Stomach (tissue), 9 donors: ENCODE data around the gene PRUNE2. TPM values are rescaled to one million over a fixed set of nuclear protein-coding genes. Genes with fewer than 3 reads are reported as not detected.

Experiments used
- DNase-seq, 2 donors: peaks; one replicate each; pipeline versions ENCODE4 v3.0.0 to v3.0.0-alpha.2; 2013 to 2019
- H3K27ac ChIP-seq, 5 donors: fragments of 200-600 bp in 4 of 5; sonication (generic) in 4 of 5; one replicate each; pipeline ENCODE4 v1.5.1; 2013 to 2019; ENCODE audit warnings: mild to moderate bottlenecking in 1 of 5, moderate library complexity in 1 of 5
- H3K27me3 ChIP-seq, 3 donors: fragments of 200-600 bp; sonication (generic); one replicate each; pipeline ENCODE4 v1.5.1; 2017 to 2019; ENCODE audit warnings: mixed run types in 1 of 3
- H3K36me3 ChIP-seq, 4 donors: fragments of 200-600 bp; sonication (generic); 1 replicate in 3 of 4; 2 replicates in 1 of 4; pipeline ENCODE4 v1.5.1; 2016 to 2019
- H3K4me1 ChIP-seq, 4 donors: fragments of 200-600 bp; sonication (generic); one replicate each; pipeline ENCODE4 v1.5.1; 2016 to 2019
- H3K4me3 ChIP-seq, 4 donors: fragments of 200-600 bp; sonication (generic) in 3 of 4; one replicate each; pipeline ENCODE4 v1.5.1; 2016 to 2019; ENCODE audit warnings: mild to moderate bottlenecking in 1 of 4
- H3K9me3 ChIP-seq, 4 donors: fragments of 200-600 bp; sonication (generic); one replicate each; pipeline ENCODE4 v1.5.1; 2016 to 2019
- EP300 ChIP-seq: sonication (generic); formaldehyde crosslinking; IDR thresholded peaks from one replicate; pipeline ENCODE4 v1.6.1; 2017; ENCODE audit warnings: antibody characterized with exemption
- POLR2A ChIP-seq, 4 donors: fragments of 450-650 bp; IDR thresholded peaks; one replicate each; pipeline ENCODE4 v1.6.1; 2016; ENCODE audit warnings: antibody characterized with exemption in 4 of 4, control low read depth in 2 of 4, mild to moderate bottlenecking in 1 of 4, moderate library complexity in 1 of 4
- POLR2AphosphoS5 ChIP-seq, 3 donors: sonication (generic); formaldehyde crosslinking; IDR thresholded peaks; one replicate each; pipeline ENCODE4 v1.6.1; 2016; ENCODE audit warnings: antibody characterized with exemption in 3 of 3
- WGBS, 5 donors: extraction: QIAGEN DNeasy Blood & Tissue Kit in 3 of 5; methylation state at CpG; one replicate each; pipeline versions ENCODE4 v1.1.5 to v1.1.7; 2013 to 2018; 5-methylcytosine and 5-hydroxymethylcytosine counted together
- intact Hi-C: fragments of 100-400 bp; cut with DNase I; formaldehyde crosslinking; loops from one replicate; pipeline ENCODE4 v1.15.1; 2023; ENCODE audit warnings: low total_unique reads
- polyA plus RNA-seq, 3 donors: library from polyadenylated mRNA; stranded (reverse); fragments of 200-250 nt; gene quantifications; one replicate each; pipeline ENCODE4 v1.2.3, GENCODE V29; 2013
- total RNA-seq, 5 donors: library from RNA; depleted of rRNA; stranded (reverse); fragments of >200 nt; gene quantifications; one replicate each; pipeline versions ENCODE4 v1.1.0 to v1.2.3, GENCODE V29; 2014 to 2016
- TF ChIP-seq, protein P1 (sequence below), 7 experiments: fragments of 450-650 bp in 4 of 7; fragments of 200-600 bp in 3 of 7; sonication (generic) in 3 of 7; IDR thresholded peaks; one replicate each; pipeline ENCODE4 v1.5.1; 2016 to 2019; ENCODE audit warnings: antibody characterized with exemption in 7 of 7, control low read depth in 2 of 7, mild to moderate bottlenecking in 1 of 7
- donor health status: healthy with polysubstance abuse.
- donor health status: Bipolar disorder and iron deficiency.
- donor health status: healthy.

PRUNE2 gene
- total and polyA plus RNA-seq, 8 donors, result 2.6 to 311 (median 75.4) TPM

DNA sequence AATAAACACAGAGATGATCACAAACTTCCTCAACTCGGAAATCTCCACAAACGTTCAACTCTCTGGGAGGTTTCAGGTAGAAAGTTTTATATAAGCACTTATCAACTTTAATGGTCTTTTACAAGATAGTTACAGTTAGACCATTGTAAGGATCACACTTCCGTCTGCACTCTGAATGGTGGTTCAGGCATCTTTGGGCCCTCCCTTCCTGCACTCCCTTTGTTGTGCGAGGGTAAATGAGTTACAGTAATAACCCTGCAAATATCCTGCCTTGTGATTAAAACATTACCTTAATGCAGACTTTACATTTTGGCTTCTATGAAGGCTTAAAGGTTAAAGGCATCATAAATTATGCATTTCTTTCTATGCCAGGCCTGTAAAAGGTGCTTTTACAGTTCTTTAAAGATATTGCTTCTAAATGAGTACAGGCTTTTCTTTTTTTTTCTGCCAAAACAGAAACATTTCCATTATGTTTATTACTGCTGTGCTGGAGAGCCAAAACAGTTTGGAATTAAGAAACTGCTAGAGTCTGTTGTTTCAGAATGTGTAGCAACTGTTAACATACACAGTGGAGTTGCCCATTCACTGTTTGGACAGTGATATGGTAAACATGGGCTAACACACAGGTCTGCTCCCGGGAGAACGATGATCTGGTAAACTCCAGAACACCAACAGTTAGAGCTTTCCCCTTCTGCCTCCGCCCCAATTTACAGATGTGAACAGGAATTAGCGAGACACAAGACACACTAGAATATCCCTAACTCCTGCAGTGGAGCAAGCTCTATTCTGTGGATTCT lies 1.1 kb downstream of the PRUNE2 start:
- 32 to 47% (median 40%) methylated on average over 8 of the region's 8 CpGs for WGBS, 5 donors
- DNase-seq, result no peak
- Histone ChIP-seq H3K4me3 (peak overlapping the region; percentile 51 to 60 (median 56)), H3K4me1 (peaks cover 13 to 22% (median 19%) of the 10 kb centered on the region in 4 donors), H3K27me3 (peaks cover 4 to 49% (median 27%) of the 10 kb centered on the region in 3 donors), H3K27ac (peak overlapping the region in 3 of 5 donors; percentile 64 to 88 (median 72)), H3K9me3 (peaks cover 0 to 3% (median 0%) of the 10 kb centered on the region in 4 donors), H3K36me3 (no peaks in the 10 kb centered on the region)
- no peak for TF ChIP-seq POLR2A (IDR thresholded peaks at IDR 0.05)
- intact Hi-C loops, result no loop called here

DNA sequence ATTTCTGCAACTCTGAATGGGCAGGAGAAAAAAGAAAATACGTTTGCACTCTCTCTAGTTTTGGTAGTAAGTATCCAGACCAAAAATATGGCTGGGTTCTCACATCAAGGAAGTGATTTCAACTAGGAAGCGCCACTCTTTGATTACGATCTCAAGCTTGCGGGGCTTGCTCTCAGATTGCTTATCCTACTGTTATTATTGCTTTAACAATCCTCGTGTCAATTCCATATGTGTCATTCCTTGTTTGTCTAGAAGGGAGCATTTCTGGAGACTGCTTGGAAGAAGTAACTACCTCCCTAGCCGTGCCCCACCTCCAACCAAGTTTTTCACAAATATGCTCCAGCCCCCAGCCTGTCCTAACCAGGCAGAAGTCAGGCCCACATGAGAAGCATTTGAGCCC lies 3.5 kb downstream of the PRUNE2 start:
- Histone ChIP-seq H3K27ac (peak overlapping the region in 3 of 5 donors; percentile 9 to 88 (median 10)), H3K27me3 (peaks cover 4 to 63% (median 30%) of the 10 kb centered on the region in 3 donors), H3K36me3 (no peaks in the 10 kb centered on the region), H3K9me3 (no peaks in the 10 kb centered on the region), H3K4me1 (peaks cover 13 to 25% (median 19%) of the 10 kb centered on the region in 4 donors), H3K4me3 (peak overlapping the region in 3 of 4 donors; percentile 18 to 60 (median 58))
- intact Hi-C loops, result no loop called here
- TF ChIP-seq POLR2AphosphoS5 (IDR thresholded peaks at IDR 0.05) (no peak), EP300 (no peak), POLR2A (IDR thresholded peaks at IDR 0.05) (no peak)
- TF ChIP-seq, protein P1, sequence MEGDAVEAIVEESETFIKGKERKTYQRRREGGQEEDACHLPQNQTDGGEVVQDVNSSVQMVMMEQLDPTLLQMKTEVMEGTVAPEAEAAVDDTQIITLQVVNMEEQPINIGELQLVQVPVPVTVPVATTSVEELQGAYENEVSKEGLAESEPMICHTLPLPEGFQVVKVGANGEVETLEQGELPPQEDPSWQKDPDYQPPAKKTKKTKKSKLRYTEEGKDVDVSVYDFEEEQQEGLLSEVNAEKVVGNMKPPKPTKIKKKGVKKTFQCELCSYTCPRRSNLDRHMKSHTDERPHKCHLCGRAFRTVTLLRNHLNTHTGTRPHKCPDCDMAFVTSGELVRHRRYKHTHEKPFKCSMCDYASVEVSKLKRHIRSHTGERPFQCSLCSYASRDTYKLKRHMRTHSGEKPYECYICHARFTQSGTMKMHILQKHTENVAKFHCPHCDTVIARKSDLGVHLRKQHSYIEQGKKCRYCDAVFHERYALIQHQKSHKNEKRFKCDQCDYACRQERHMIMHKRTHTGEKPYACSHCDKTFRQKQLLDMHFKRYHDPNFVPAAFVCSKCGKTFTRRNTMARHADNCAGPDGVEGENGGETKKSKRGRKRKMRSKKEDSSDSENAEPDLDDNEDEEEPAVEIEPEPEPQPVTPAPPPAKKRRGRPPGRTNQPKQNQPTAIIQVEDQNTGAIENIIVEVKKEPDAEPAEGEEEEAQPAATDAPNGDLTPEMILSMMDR (IDR thresholded peaks at IDR 0.05), result no peak
- no peak for DNase-seq
- WGBS, 5 donors, result 36 to 45% (median 41%) methylated on average over 6 of the region's 6 CpGs

DNA sequence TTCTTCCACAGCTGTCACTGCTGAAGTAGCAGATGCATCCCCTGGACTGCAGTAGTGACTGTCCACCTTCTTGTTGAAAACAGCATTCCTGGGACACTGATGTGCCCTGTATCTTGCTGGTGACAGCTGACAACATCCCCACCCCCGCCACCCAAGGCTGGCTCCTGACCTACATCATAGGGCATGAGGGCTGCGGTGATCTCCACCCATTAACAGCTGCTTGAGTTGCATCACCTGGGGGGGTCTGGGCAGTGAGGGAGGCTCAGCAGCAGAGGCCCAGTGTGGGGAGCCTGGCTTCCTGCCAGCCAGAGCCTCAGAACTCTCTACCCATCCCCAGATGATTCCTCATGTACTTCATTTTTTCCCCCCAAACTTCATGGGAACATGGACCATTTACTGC lies 4.1 kb downstream of the PRUNE2 start:
- no peaks in the 10 kb centered on the region for H3K9me3 ChIP-seq
- WGBS, 5 donors, result 50 to 66% (median 55%) methylated on average over 1 to 2 of the region's 2 CpGs
- intact Hi-C loops, result no loop called here
- H3K27me3 ChIP-seq, result peaks cover 4 to 59% (median 30%) of the 10 kb centered on the region in 3 donors
- no peaks in the 10 kb centered on the region for H3K36me3 ChIP-seq
- no peak for DNase-seq
- H3K4me3 ChIP-seq, result peak overlapping the region in 3 of 4 donors; percentile 3 to 60 (median 58)
- H3K27ac ChIP-seq, result peak overlapping the region in 2 of 5 donors; percentile 9 to 88
- TF ChIP-seq POLR2AphosphoS5 (IDR thresholded peaks at IDR 0.05), result no peak
- TF ChIP-seq, protein P1 (IDR thresholded peaks at IDR 0.05), result no peak
- TF ChIP-seq POLR2A (IDR thresholded peaks at IDR 0.05), result no peak
- no peak for TF ChIP-seq EP300
- H3K4me1 ChIP-seq, result peaks cover 13 to 26% (median 19%) of the 10 kb centered on the region in 4 donors

DNA sequence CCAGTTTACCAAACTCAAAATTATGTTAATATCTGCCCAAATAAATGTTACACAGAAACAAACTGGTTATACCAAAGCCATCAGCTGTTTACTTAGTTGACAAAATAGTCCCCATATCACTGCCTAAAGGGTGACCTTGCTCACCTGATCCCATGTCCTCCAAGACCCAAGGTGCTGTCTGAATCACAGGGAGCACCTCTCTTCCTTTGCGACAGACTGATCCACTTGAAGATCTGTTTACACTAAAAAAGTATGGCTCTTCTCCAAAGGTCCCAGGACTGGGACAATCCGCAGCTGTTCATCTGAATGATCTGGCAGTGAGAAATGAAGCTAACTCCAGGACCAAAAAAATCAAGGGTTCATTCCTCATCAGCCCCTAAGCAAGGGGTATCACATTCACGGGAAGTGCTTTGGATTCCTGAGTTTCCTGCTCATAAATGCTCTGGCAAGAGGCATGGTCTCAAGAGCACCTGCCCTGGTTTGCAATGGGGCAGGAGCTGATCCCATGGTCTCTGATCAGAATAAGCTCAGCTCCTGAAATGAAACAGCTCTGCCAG lies 5.0 kb downstream of the PRUNE2 start:
- H3K27me3 ChIP-seq, result peaks cover 0 to 51% (median 26%) of the 10 kb centered on the region in 3 donors
- no peaks in the 10 kb centered on the region for H3K36me3 ChIP-seq
- intact Hi-C loops, result no loop called here
- WGBS, 5 donors, result 59 to 75% (median 70%) methylated on average over 3 of the region's 3 CpGs
- TF ChIP-seq, protein P1 (IDR thresholded peaks at IDR 0.05), result no peak
- TF ChIP-seq EP300 (no peak), POLR2A (IDR thresholded peaks at IDR 0.05) (no peak), POLR2AphosphoS5 (IDR thresholded peaks at IDR 0.05) (no peak)
- H3K9me3 ChIP-seq, result no peaks in the 10 kb centered on the region
- peak overlapping the region in 1 of 5 donors; percentile 88 for H3K27ac ChIP-seq
- peaks cover 10 to 18% (median 12%) of the 10 kb centered on the region in 4 donors for H3K4me1 ChIP-seq
- peak overlapping the region in 3 of 4 donors; percentile 3 to 60 (median 13) for H3K4me3 ChIP-seq
- DNase-seq, result no peak
